B cell (primary cell): ENCODE data around the gene NRN1L. TPM values are rescaled to one million over a fixed set of nuclear protein-coding genes. Genes with fewer than 3 reads are reported as not detected.

Source experiments
- ATAC-seq: fragments of 200-7000 bp; cut with Tn5 transposase; one replicate; pipeline ENCODE4 v1.10.0; 2021; ENCODE audit warnings: low read depth, mild to moderate bottlenecking, moderate number of reproducible peaks, moderate library complexity
- CTCF ChIA-PET: fragments of 350-600 bp; sonication (Branson Sonifier 250); formaldehyde crosslinking; loops from one replicate; lab custom pipeline; 2021; ENCODE audit warnings: antibody characterized with exemption, inconsistent platforms; lab: Charles Lee
- POLR2A ChIA-PET: fragments of 350-600 bp; sonication (Branson Sonifier 250); formaldehyde crosslinking; loops from one replicate; lab custom pipeline; 2021; ENCODE audit warnings: antibody characterized with exemption; lab: Charles Lee
- DNase-seq: peaks from one replicate; pipeline ENCODE4 v3.0.0; 2013
- H2AFZ ChIP-seq: 2 replicates; pipeline ENCODE4 v1.6.1; 2012; ENCODE audit warnings: mild to moderate bottlenecking, low read depth, low read length; ENCODE audit not compliant: insufficient read depth, poor library complexity, severe bottlenecking
- H3K27ac ChIP-seq, 2 donors: 1 replicate in 1 of 2; 2 replicates in 1 of 2; pipeline ENCODE4 v1.5.1; 2012 to 2013; ENCODE audit warnings: low read length in 2 of 2, mild to moderate bottlenecking in 2 of 2, moderate library complexity in 1 of 2
- H3K27me3 ChIP-seq, 4 experiments: fragments of 200-600 bp in 1 of 4; sonication (generic) in 1 of 4; replicated peaks in 1 of 4; 1 replicate in 2 of 4; 2 replicates in 2 of 4; pipeline versions ENCODE4 v1.6.1 to v1.7.0; 2013 to 2016; ENCODE audit warnings: low read length in 3 of 4, mild to moderate bottlenecking in 2 of 4, mixed read lengths in 1 of 4, moderate library complexity in 1 of 4; ENCODE audit not compliant: insufficient read depth in 4 of 4, control insufficient read depth in 3 of 4; ENCODE audit errors: control extremely low read depth in 1 of 4
- H3K36me3 ChIP-seq, 2 experiments: replicated peaks in 1 of 2; 1 replicate in 1 of 2; 2 replicates in 1 of 2; pipeline versions ENCODE4 v1.6.1 to v1.7.1; 2013; ENCODE audit warnings: low read length in 1 of 2; ENCODE audit not compliant: insufficient read depth in 2 of 2, control insufficient read depth in 1 of 2; ENCODE audit errors: control extremely low read depth in 1 of 2, extremely low read depth in 1 of 2
- H3K4me1 ChIP-seq, 2 donors: fragments of 200-600 bp in 1 of 2; sonication (generic) in 1 of 2; 1 replicate in 1 of 2; 2 replicates in 1 of 2; pipeline versions ENCODE4 v1.5.1 to v1.6.1; 2013 to 2017; ENCODE audit warnings: low read length in 2 of 2; ENCODE audit not compliant: control insufficient read depth in 2 of 2, insufficient read depth in 2 of 2
- H3K4me2 ChIP-seq: replicated peaks from 2 replicates; pipeline ENCODE3; 2012; ENCODE audit warnings: mild to moderate bottlenecking, low read depth, low read length; ENCODE audit not compliant: poor library complexity, severe bottlenecking
- H3K4me3 ChIP-seq, 5 experiments: fragments of 200-600 bp in 1 of 5; sonication (generic) in 1 of 5; 1 replicate in 3 of 5; 2 replicates in 2 of 5; pipeline versions ENCODE4 v1.5.1 to v1.7.0; 2011 to 2016; ENCODE audit warnings: low read length in 4 of 5, mild to moderate bottlenecking in 4 of 5, low read depth in 2 of 5, control low read depth in 1 of 5, moderate library complexity in 1 of 5; ENCODE audit not compliant: insufficient read depth in 1 of 5; ENCODE audit errors: control extremely low read depth in 1 of 5, extremely low read depth in 1 of 5
- H3K79me2 ChIP-seq: fragments of 200-600 bp; sonication (generic); one replicate; pipeline ENCODE4 v1.6.0; 2016; ENCODE audit warnings: low read length; ENCODE audit not compliant: control insufficient read depth, insufficient read depth
- H3K9ac ChIP-seq: fragments of 200-600 bp; sonication (generic); 2 replicates; pipeline ENCODE4 v1.6.1; 2017; ENCODE audit warnings: mild to moderate bottlenecking, low read length, moderate library complexity
- H3K9me3 ChIP-seq, 3 donors: one replicate each; pipeline versions ENCODE4 v1.6.1 to v1.7.1; 2013; ENCODE audit warnings: low read length in 2 of 3; ENCODE audit not compliant: control insufficient read depth in 2 of 3, insufficient read depth in 1 of 3; ENCODE audit errors: control extremely low read depth in 1 of 3
- H4K20me1 ChIP-seq: 2 replicates; pipeline ENCODE4 v1.6.0; 2012; ENCODE audit warnings: mild to moderate bottlenecking, low read length; ENCODE audit not compliant: insufficient read depth, control insufficient read depth, poor library complexity, severe bottlenecking
- H3K27ac Mint-ChIP-seq: one replicate; pipeline ENCODE4 v1.8.0; 2021; ENCODE audit warnings: mixed read lengths
- H3K27me3 Mint-ChIP-seq: one replicate; pipeline ENCODE4 v1.8.0; 2021; ENCODE audit warnings: mixed read lengths
- H3K4me1 Mint-ChIP-seq: one replicate; pipeline ENCODE4 v1.8.0; 2021; ENCODE audit warnings: mixed read lengths
- H3K4me3 Mint-ChIP-seq: one replicate; pipeline ENCODE4 v1.8.0; 2021; ENCODE audit warnings: mixed read lengths
- H3K9me3 Mint-ChIP-seq: one replicate; pipeline ENCODE4 v1.8.0; 2022; ENCODE audit warnings: mixed read lengths; ENCODE audit not compliant: insufficient read depth
- CTCF ChIP-seq: fragments of 200-600 bp; IDR thresholded peaks from one replicate; pipeline ENCODE4 v1.8.0; 2022; ENCODE audit warnings: antibody characterized with exemption, mild to moderate bottlenecking
- EZH2 ChIP-seq: IDR thresholded peaks from 2 replicates; pipeline ENCODE4 v1.6.1; 2012; ENCODE audit warnings: borderline replicate concordance, low read depth, mild to moderate bottlenecking, moderate library complexity, low read length; ENCODE audit not compliant: insufficient read depth, poor library complexity, severe bottlenecking
- WGBS: methylation state at CpG from one replicate; pipeline ENCODE4 v1.1.5; 2013; ENCODE audit warnings: missing lambda C conversion rate; ENCODE audit not compliant: insufficient coverage; 5-methylcytosine and 5-hydroxymethylcytosine counted together
- intact Hi-C: fragments of 100-400 bp; cut with micrococcal nuclease; formaldehyde crosslinking; loops from one replicate; pipeline ENCODE4 v1.10.0; 2022
- polyA plus RNA-seq: library from polyadenylated mRNA; depleted of rRNA; stranded (reverse); fragments of >200 nt; gene quantifications from 2 replicates; pipeline ENCODE4 v1.2.3, GENCODE V29; 2012
- total RNA-seq, 2 donors: library from RNA; stranded (reverse); fragments of 120-200 nt in 1 of 2; gene quantifications; 1 replicate in 1 of 2; 2 replicates in 1 of 2; pipeline versions ENCODE4 v1.2.3 to v1.2.4, GENCODE V29; 2013 to 2022

The NRN1L gene
- total and polyA plus RNA-seq, 2 donors (not counting 1 experiment from before 2014, with no cell fraction given) = 2.1 to 4.1 TPM

- Mint-ChIP-seq H3K4me1 (peaks cover 24% of the 10 kb centered on the region), H3K4me3 (no peak overlapping the region), H3K27ac (no peak overlapping the region), H3K27me3 (no peaks in the 10 kb centered on the region), H3K9me3 (no peaks in the 10 kb centered on the region)
- Histone ChIP-seq H3K27me3 (no peaks in the 10 kb centered on the region), H3K4me3 (no peak overlapping the region), H3K9me3 (no peaks in the 10 kb centered on the region), H3K79me2 (peaks cover 34% of the 10 kb centered on the region), H4K20me1 (peaks cover 33% of the 10 kb centered on the region), H3K36me3 (peaks cover 0 to 68% of the 10 kb centered on the region in 2 experiments), H2AFZ (no peak overlapping the region), H3K9ac (no peak overlapping the region), H3K4me2 (no peak overlapping the region), H3K4me1 (peaks cover 16% of the 10 kb centered on the region in 2 donors), H3K27ac (no peak overlapping the region)
- intact Hi-C loops = no loop called here
- ChIA-PET CTCF (interaction anchor here (0.9 to 1.1 kb wide), 2 partner anchors 62 to 162 kb away, joined by 4 read pairs; no protein-coding TSS in a partner anchor), POLR2A (no interaction called here)
- ATAC-seq = no peak
- DNase-seq = no peak
- TF ChIP-seq EZH2 = no peak
- TF ChIP-seq CTCF = no peak
- WGBS = 90% methylated on average over 4 of the region's 6 CpGs
Observed at GRCh38 chr16:67878232-67878631, 6.5 kb upstream of the NRN1L start.

- H3K27ac Mint-ChIP-seq = no peak overlapping the region
Observed at GRCh38 chr16:67878846-67879245, 5.8 kb upstream of the NRN1L start.

More at GRCh38 chr16:67878846-67879245, 5.8 kb upstream of the NRN1L start:
- intact Hi-C loops = no loop called here
- ChIA-PET CTCF (interaction anchor here (0.8 to 0.9 kb wide), 2 partner anchors 62 to 162 kb away, joined by 4 to 6 read pairs; no protein-coding TSS in a partner anchor), POLR2A (no interaction called here)
- Histone ChIP-seq H3K4me2 (no peak overlapping the region), H3K9me3 (no peaks in the 10 kb centered on the region), H3K9ac (no peak overlapping the region), H3K27ac (no peak overlapping the region), H3K36me3 (peaks cover 0 to 74% of the 10 kb centered on the region in 2 experiments), H3K79me2 (peaks cover 31% of the 10 kb centered on the region), H3K27me3 (no peaks in the 10 kb centered on the region), H3K4me1 (peaks cover 10 to 13% of the 10 kb centered on the region in 2 donors), H3K4me3 (no peak overlapping the region), H4K20me1 (peaks cover 27% of the 10 kb centered on the region), H2AFZ (no peak overlapping the region)
- H3K27me3 Mint-ChIP-seq = no peaks in the 10 kb centered on the region
- peaks cover 19% of the 10 kb centered on the region for H3K4me1 Mint-ChIP-seq
- ATAC-seq (no peak), DNase-seq (no peak)
- no peaks in the 10 kb centered on the region for H3K9me3 Mint-ChIP-seq
- WGBS = 99% methylated on average over 8 of the region's 9 CpGs
- H3K4me3 Mint-ChIP-seq = no peak overlapping the region
- TF ChIP-seq CTCF (no peak), EZH2 (no peak)
